GM21515 (cell line): ENCODE results near the gene SLC35F3.
A peak's percentile ranks its signal among the peaks of the same experiment; 100 is the strongest.

Source experiments
- ATAC-seq: cut with Tn5 transposase; IDR thresholded peaks from one replicate; pipeline ENCODE4 v1.9.1; 2021; ENCODE audit not compliant: unreplicated experiment

SLC35F3 gene

DNA sequence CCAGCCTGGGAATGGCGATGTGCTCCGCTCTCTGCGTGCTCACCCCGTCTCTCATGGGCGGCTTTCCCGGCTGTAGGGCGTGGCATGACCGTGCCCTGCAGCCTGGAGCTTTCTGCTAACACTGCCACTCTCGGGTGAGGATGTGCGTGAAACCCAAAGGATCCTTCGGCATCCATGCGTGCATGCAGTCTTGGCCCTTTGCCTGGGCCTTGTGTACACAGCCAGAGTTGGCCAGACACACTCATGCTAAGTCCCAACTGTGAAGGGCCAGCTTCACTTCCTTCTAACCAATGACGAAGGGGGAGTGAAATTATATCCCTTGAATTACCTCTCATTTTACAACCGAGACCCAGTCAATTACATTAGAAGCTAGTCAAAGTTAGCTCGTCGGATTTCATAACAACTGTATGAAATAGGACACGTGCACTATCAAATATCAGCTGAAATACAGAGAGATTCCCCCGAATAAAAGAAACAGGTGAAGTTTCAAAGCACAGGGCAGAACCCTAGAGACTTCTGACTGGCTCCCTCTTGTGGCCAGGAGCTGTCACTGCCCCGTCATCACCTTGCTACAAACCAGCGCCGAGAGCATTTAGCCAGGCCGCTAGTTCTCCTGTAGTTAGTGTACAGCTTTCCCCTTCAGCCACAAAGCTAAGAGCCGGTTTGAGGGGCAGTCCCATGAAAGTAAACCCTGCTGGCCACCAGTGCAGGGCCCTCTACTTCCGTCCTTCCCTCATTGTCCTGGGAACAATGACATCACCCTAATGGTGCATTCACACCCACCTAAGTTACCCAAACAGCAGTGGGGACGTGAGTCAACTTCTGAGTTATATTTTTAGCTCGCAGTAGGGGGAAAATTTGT lies 405.4 kb downstream of the SLC35F3 start:
- ATAC-seq = peak; percentile 91

- peak; percentile 10 for ATAC-seq
Observed at GRCh38 chr1:234310460-234310817, 406.0 kb downstream of the SLC35F3 start.

- ATAC-seq = no peak
Observed at GRCh38 chr1:234311414-234311813, 406.9 kb downstream of the SLC35F3 start.

DNA sequence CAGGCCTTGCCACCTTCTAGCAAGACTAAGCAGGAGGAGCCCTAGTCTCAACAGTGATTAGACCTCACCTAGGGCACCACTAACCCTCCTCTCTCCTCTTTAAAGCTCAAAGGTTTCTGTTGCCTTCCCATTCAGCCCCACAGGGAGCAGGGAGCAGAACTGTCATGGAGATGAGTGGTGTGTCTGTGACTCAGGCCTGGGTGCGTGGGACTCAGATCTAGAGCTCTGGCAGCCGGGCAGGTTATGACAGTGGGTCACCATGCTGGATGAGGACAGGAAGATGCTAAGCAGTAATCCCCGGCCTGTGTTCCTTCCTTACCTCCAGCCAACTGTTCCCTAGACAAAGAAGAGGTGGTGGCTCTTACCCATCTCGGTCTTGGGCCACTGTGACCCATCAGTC lies 408.7 kb downstream of the SLC35F3 start:
- no peak for ATAC-seq

DNA sequence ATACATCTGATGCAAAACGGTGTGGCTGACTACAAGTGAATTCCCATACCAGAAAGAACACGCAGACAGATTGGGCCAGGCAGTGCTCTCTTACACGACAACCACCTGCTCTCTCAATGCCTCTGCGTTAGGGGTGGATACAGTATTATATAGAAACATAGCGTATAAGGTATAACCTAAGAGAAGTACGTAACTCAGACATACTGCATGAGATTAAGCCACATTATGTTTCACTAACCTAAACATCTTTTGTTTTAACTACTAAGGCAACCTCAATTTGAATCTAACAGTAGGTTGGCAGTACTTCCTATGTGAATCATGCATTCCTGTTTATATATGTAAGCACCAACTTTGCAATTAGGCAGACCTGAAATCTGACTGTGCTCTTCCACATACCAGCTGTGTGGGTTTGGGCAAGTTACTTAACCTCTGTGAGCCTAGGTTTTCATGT lies 410.6 kb downstream of the SLC35F3 start:
- ATAC-seq = no peak

DNA sequence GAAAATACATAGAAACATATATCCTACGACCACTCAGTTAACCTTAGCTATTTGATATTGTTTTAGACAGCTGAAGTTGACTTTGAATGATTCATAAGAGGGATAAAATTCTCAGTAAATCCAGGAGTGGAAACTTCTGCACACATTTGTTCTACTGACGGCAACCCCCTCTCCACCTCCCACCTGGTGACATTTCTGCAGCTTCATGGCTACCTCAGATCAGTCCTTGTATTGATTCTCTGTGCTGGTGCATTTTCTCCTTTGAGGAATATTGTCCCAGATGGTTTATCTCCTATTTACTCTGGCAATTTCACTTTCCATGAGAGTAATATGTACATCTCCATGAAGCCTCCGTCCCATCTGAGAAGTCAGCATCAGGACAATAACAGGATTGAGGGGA lies 411.1 kb downstream of the SLC35F3 start:
- no peak for ATAC-seq

- no peak for ATAC-seq
Observed at GRCh38 chr1:234316486-234316885, 412.0 kb downstream of the SLC35F3 start.

DNA sequence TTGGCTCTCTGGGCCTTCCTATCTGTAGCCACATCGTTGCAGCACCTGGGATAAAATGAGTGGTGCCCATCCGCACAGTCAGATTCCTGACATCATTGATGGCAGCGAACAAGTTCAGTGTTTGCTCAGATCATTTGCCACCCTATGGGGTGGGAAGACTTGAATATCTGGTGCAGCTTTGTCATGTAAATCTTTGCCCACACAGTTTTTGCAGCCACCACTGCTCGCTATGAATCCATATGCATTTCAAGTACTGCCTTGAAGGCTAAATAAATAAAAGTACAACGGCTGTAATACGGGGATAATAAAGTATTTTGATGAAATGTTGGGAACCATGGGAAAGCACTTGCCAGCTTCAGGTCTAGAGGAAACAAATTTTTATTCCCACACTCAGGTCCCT lies 412.5 kb downstream of the SLC35F3 start:
- no peak for ATAC-seq

GRCh38 chr1:234320069-234320468 lies 415.6 kb downstream of the SLC35F3 start:
- no peak for ATAC-seq

GRCh38 chr1:234320549-234320948 lies 416.1 kb downstream of the SLC35F3 start:
- ATAC-seq = no peak

- ATAC-seq = no peak
Observed at GRCh38 chr1:234321231-234321630, 416.8 kb downstream of the SLC35F3 start.

DNA sequence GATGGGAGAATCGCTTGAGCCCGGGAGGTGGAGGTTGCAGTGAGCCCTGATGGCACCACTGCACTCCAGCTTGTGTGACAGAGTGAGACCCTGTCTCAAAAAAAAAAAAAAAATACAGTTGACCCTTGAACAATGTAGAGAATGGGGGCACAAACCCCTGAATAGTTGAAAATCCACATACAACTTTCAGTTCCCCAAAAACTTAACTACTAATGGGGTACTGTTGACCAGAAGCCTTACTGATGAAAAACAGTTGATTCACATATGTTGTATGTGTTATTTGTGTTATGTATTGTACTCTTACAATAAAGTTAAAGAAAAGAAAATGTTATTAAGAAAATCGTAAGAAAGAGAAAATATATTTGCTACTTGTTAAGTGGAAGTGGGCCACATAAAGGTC lies 417.6 kb downstream of the SLC35F3 start:
- ATAC-seq = no peak

GRCh38 chr1:234322979-234323378 lies 418.5 kb downstream of the SLC35F3 start:
- ATAC-seq = no peak

- no peak for ATAC-seq
Observed at GRCh38 chr1:234324821-234325220, 420.3 kb downstream of the SLC35F3 start.

- ATAC-seq = no peak
Observed at GRCh38 chr1:234325878-234326496, 421.5 kb downstream of the SLC35F3 start.

- peak; percentile 83 for ATAC-seq
Observed at GRCh38 chr1:234326497-234327366, 422.3 kb downstream of the SLC35F3 start.

GRCh38 chr1:234327577-234328164 lies 423.2 kb downstream of the SLC35F3 start:
- ATAC-seq = no peak

- no peak for ATAC-seq
Observed at GRCh38 chr1:234330843-234331215, 426.4 kb downstream of the SLC35F3 start.

DNA sequence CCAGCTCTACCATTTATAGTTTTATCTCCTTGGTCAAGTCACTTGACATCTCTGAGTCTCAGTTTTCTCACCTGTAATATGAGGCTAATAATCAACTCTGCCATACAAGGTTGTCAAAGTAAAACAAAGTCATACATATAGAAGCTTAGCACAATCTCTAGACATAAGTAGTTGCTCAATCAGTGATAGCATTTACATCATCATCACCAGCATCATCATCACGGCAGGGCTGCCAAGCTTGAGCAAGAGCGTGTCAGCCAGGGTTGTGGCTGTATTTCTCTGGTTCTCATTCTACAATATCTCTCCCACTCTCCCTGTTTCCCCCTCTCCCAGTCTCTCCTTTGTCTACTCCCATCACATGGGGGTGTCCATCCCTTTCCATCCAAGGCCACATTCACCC lies 427.0 kb downstream of the SLC35F3 start:
- no peak for ATAC-seq

- ATAC-seq = no peak
Observed at GRCh38 chr1:234336359-234336758, 431.9 kb downstream of the SLC35F3 start.

- no peak for ATAC-seq
Observed at GRCh38 chr1:234337233-234337632, 432.8 kb downstream of the SLC35F3 start.
